ENCODE data around the gene ABTB2. TPM values are rescaled to one million over a fixed set of nuclear protein-coding genes. Genes with fewer than 3 reads are reported as not detected.

The ABTB2 gene
- total RNA-seq, 3 donors from 2014 or later: 7.7 to 9.0 (median 8.6) TPM

GRCh38 chr11:34160791-34161190 lies 197.0 kb downstream of the ABTB2 start:
- H3K27me3 Mint-ChIP-seq (ENCODE audit: low read depth): peaks cover 2% of the 10 kb centered on the region
- no peaks in the 10 kb centered on the region for H3K9me3 Mint-ChIP-seq
- H3K4me3 Mint-ChIP-seq: no peak overlapping the region
- peaks cover 1% of the 10 kb centered on the region for H3K36me3 Mint-ChIP-seq (ENCODE audit: insufficient read depth)
- ATAC-seq: no peak
- peaks cover 7% of the 10 kb centered on the region for H3K4me1 Mint-ChIP-seq (ENCODE audit: low read depth)
- DNase-seq: no peak

GRCh38 chr11:34160049-34160721 lies 197.6 kb downstream of the ABTB2 start:
- no peaks in the 10 kb centered on the region for H3K9me3 Mint-ChIP-seq
- DNase-seq (no peak), ATAC-seq (no peak)
- H3K4me1 Mint-ChIP-seq (ENCODE audit: low read depth): peaks cover 7% of the 10 kb centered on the region
- H3K27me3 Mint-ChIP-seq (ENCODE audit: low read depth): peaks cover 2% of the 10 kb centered on the region
- H3K4me3 Mint-ChIP-seq: no peak overlapping the region
- peaks cover 1% of the 10 kb centered on the region for H3K36me3 Mint-ChIP-seq (ENCODE audit: insufficient read depth)

- H3K4me3 Mint-ChIP-seq: no peak overlapping the region
- H3K4me1 Mint-ChIP-seq (ENCODE audit: low read depth): peaks cover 10% of the 10 kb centered on the region
- no peaks in the 10 kb centered on the region for H3K27me3 Mint-ChIP-seq (ENCODE audit: low read depth)
- H3K36me3 Mint-ChIP-seq (ENCODE audit: insufficient read depth): peaks cover 1% of the 10 kb centered on the region
- no peak for ATAC-seq
- no peaks in the 10 kb centered on the region for H3K9me3 Mint-ChIP-seq
- no peak for DNase-seq
Measured at GRCh38 chr11:34158661-34159060, 199.1 kb downstream of the ABTB2 start.

- Mint-ChIP-seq H3K36me3 (ENCODE audit: insufficient read depth) (peaks cover 1% of the 10 kb centered on the region), H3K4me1 (ENCODE audit: low read depth) (peaks cover 12% of the 10 kb centered on the region), H3K9me3 (no peaks in the 10 kb centered on the region), H3K27me3 (ENCODE audit: low read depth) (no peaks in the 10 kb centered on the region), H3K4me3 (no peak overlapping the region)
- no peak for DNase-seq
- ATAC-seq: no peak
Measured at GRCh38 chr11:34157163-34157562, 200.6 kb downstream of the ABTB2 start.

GRCh38 chr11:34155757-34156062 lies 202.1 kb downstream of the ABTB2 start:
- DNase-seq: no peak
- Mint-ChIP-seq H3K27me3 (ENCODE audit: low read depth) (no peaks in the 10 kb centered on the region), H3K4me3 (no peak overlapping the region), H3K36me3 (ENCODE audit: insufficient read depth) (peaks cover 1% of the 10 kb centered on the region), H3K4me1 (ENCODE audit: low read depth) (peaks cover 9% of the 10 kb centered on the region), H3K9me3 (no peaks in the 10 kb centered on the region)
- ATAC-seq: peak in 1 of 2 donors; percentile 9

- peaks cover 5% of the 10 kb centered on the region for H3K36me3 Mint-ChIP-seq (ENCODE audit: insufficient read depth)
- no peak for DNase-seq
- no peaks in the 10 kb centered on the region for H3K9me3 Mint-ChIP-seq
- ATAC-seq: no peak
- H3K27me3 Mint-ChIP-seq (ENCODE audit: low read depth): no peaks in the 10 kb centered on the region
- peaks cover 9% of the 10 kb centered on the region for H3K4me1 Mint-ChIP-seq (ENCODE audit: low read depth)
- no peak overlapping the region for H3K4me3 Mint-ChIP-seq
Measured at GRCh38 chr11:34155057-34155756, 202.6 kb downstream of the ABTB2 start.

GRCh38 chr11:34154059-34154875 lies 203.5 kb downstream of the ABTB2 start:
- Mint-ChIP-seq H3K36me3 (ENCODE audit: insufficient read depth) (peaks cover 5% of the 10 kb centered on the region), H3K9me3 (no peaks in the 10 kb centered on the region), H3K27me3 (ENCODE audit: low read depth) (no peaks in the 10 kb centered on the region), H3K4me3 (no peak overlapping the region), H3K4me1 (ENCODE audit: low read depth) (peaks cover 9% of the 10 kb centered on the region)
- ATAC-seq: peak in 1 of 2 donors; percentile 12
- no peak for DNase-seq

GRCh38 chr11:34151916-34152845 lies 205.6 kb downstream of the ABTB2 start:
- no peak for DNase-seq
- ATAC-seq: no peak
- H3K9me3 Mint-ChIP-seq: no peaks in the 10 kb centered on the region
- H3K4me1 Mint-ChIP-seq (ENCODE audit: low read depth): peaks cover 4% of the 10 kb centered on the region
- no peak overlapping the region for H3K4me3 Mint-ChIP-seq
- H3K27me3 Mint-ChIP-seq (ENCODE audit: low read depth): no peaks in the 10 kb centered on the region
- H3K36me3 Mint-ChIP-seq (ENCODE audit: insufficient read depth): peaks cover 14% of the 10 kb centered on the region

- ATAC-seq (no peak), DNase-seq (no peak)
- no peaks in the 10 kb centered on the region for H3K27me3 Mint-ChIP-seq (ENCODE audit: low read depth)
- H3K4me1 Mint-ChIP-seq (ENCODE audit: low read depth): peaks cover 4% of the 10 kb centered on the region
- H3K4me3 Mint-ChIP-seq: no peak overlapping the region
- no peaks in the 10 kb centered on the region for H3K9me3 Mint-ChIP-seq
- peaks cover 19% of the 10 kb centered on the region for H3K36me3 Mint-ChIP-seq (ENCODE audit: insufficient read depth)
Measured at GRCh38 chr11:34151166-34151565, 206.6 kb downstream of the ABTB2 start.

GRCh38 chr11:34150494-34151151 lies 207.2 kb downstream of the ABTB2 start:
- DNase-seq: no peak
- ATAC-seq: no peak
- H3K4me3 Mint-ChIP-seq: no peak overlapping the region
- peaks cover 25% of the 10 kb centered on the region for H3K36me3 Mint-ChIP-seq (ENCODE audit: insufficient read depth)
- H3K4me1 Mint-ChIP-seq (ENCODE audit: low read depth): peaks cover 4% of the 10 kb centered on the region
- H3K27me3 Mint-ChIP-seq (ENCODE audit: low read depth): no peaks in the 10 kb centered on the region
- no peaks in the 10 kb centered on the region for H3K9me3 Mint-ChIP-seq

GRCh38 chr11:34149786-34150185 lies 208.0 kb downstream of the ABTB2 start:
- Mint-ChIP-seq H3K4me1 (ENCODE audit: low read depth) (peaks cover 4% of the 10 kb centered on the region), H3K27me3 (ENCODE audit: low read depth) (no peaks in the 10 kb centered on the region), H3K4me3 (no peak overlapping the region), H3K9me3 (no peaks in the 10 kb centered on the region), H3K36me3 (ENCODE audit: insufficient read depth) (peaks cover 29% of the 10 kb centered on the region)
- ATAC-seq (peak; percentile 36), DNase-seq (no peak)

GRCh38 chr11:34149274-34149673 lies 208.5 kb downstream of the ABTB2 start:
- DNase-seq (no peak), ATAC-seq (no peak)
- Mint-ChIP-seq H3K4me3 (no peak overlapping the region), H3K27me3 (ENCODE audit: low read depth) (no peaks in the 10 kb centered on the region), H3K36me3 (ENCODE audit: insufficient read depth) (peaks cover 29% of the 10 kb centered on the region), H3K9me3 (no peaks in the 10 kb centered on the region), H3K4me1 (ENCODE audit: low read depth) (peaks cover 4% of the 10 kb centered on the region)

GRCh38 chr11:34148504-34149165 lies 209.2 kb downstream of the ABTB2 start:
- Mint-ChIP-seq H3K36me3 (ENCODE audit: insufficient read depth) (peaks cover 29% of the 10 kb centered on the region), H3K4me1 (ENCODE audit: low read depth) (peaks cover 2% of the 10 kb centered on the region), H3K4me3 (no peak overlapping the region), H3K27me3 (ENCODE audit: low read depth) (no peaks in the 10 kb centered on the region), H3K9me3 (no peaks in the 10 kb centered on the region)
- DNase-seq (no peak), ATAC-seq (no peak)

All from activated T-cell treated with anti-CD3 and anti-CD28 coated beads, Interleukin-2, amount 50 U/mL, for 4 hours (primary cell).